HepG2 (cell line): Measurements from ENCODE around the gene BPGM. TPM values are rescaled to one million over a fixed set of nuclear protein-coding genes. Genes with fewer than 3 reads are reported as not detected.
"Not testable (repeated sequence)": the region's sequence is repeated elsewhere in the genome, so short reads cannot be mapped to it uniquely, and the experiment has no call there.

ENCODE experiments used
- ATAC-seq: fragments of 200-7000 bp; cut with Tn5 transposase; 3 replicates; pipeline ENCODE4 v1.9.1; 2020; ENCODE audit warnings: mild to moderate bottlenecking, moderate library complexity
- BruUV-seq: library from RNA; stranded (reverse); fragments of 400-500 nt; replicated peaks from 2 replicates; lab custom pipeline; 2021; lab: Mats Ljungman, UMichigan
- CTCF ChIA-PET: fragments of 300-600 bp; formaldehyde crosslinking; extraction: SDS; loops from one replicate; lab custom pipeline; 2021; ENCODE audit warnings: low total read pairs, inconsistent platforms, low intra/inter-chr PET ratio; lab: Yijun Ruan, JAX
- POLR2A ChIA-PET: fragments of 350-600 bp; sonication (Branson Sonifier 250); formaldehyde crosslinking; loops from one replicate; lab custom pipeline; 2020; ENCODE audit warnings: antibody characterized with exemption, inconsistent platforms; lab: Yijun Ruan, JAX
- DNase-seq: peaks from one replicate; pipeline ENCODE4 v3.0.0-alpha.2; 2015; ENCODE audit warnings: low spot score
- FAIRE-seq: peaks from 3 replicates; lab custom pipeline; 2011; peaks lifted over from hg19 to GRCh38; lab: Jason Lieb, UNC
- H2AFZ ChIP-seq: one replicate; pipeline ENCODE4 v1.6.1; 2011; ENCODE audit warnings: low read length, inconsistent platforms
- H3K27ac ChIP-seq: fragments of 300-600 bp; 3 replicates; pipeline ENCODE4 v1.8.0; 2011; ENCODE audit warnings: mixed run types, mild to moderate bottlenecking, mixed read lengths, low read length, inconsistent platforms; ENCODE audit not compliant: insufficient read depth; ENCODE audit errors: extremely low read length
- H3K27me3 ChIP-seq, 2 experiments: fragments of 200-600 bp in 1 of 2; 2 replicates in 1 of 2; 3 replicates in 1 of 2; pipeline versions ENCODE4 v1.6.0 to v1.8.0; 2011; ENCODE audit warnings: low read length in 2 of 2, mild to moderate bottlenecking in 2 of 2, moderate library complexity in 2 of 2, inconsistent platforms in 1 of 2; ENCODE audit not compliant: insufficient read depth in 2 of 2, control insufficient read depth in 1 of 2
- H3K36me3 ChIP-seq, 2 experiments: fragments of 200-600 bp in 1 of 2; replicated peaks in 1 of 2; 2 replicates in 1 of 2; 3 replicates in 1 of 2; pipeline versions ENCODE4 v1.5.1 to v1.8.0; 2011; ENCODE audit warnings: low read length in 2 of 2, inconsistent platforms in 1 of 2; ENCODE audit not compliant: insufficient read depth in 2 of 2, control insufficient read depth in 1 of 2
- H3K4me1 ChIP-seq: 2 replicates; pipeline ENCODE4 v1.5.1; 2012; ENCODE audit warnings: low read length, inconsistent platforms; ENCODE audit not compliant: insufficient read depth
- H3K4me2 ChIP-seq: 2 replicates; pipeline ENCODE4 v1.6.0; 2011; ENCODE audit warnings: low read depth, low read length, inconsistent platforms
- H3K4me3 ChIP-seq, 3 experiments: fragments of 200-600 bp in 1 of 3; sonication (generic), shearing (Covaris generic) in 1 of 3; replicated peaks in 1 of 3; 2 replicates each; pipeline ENCODE4 v1.5.1; 2011 to 2016; ENCODE audit warnings: low read length in 3 of 3, inconsistent platforms in 2 of 3, low read depth in 2 of 3, mild to moderate bottlenecking in 2 of 3, control low read depth in 1 of 3, mixed read lengths in 1 of 3; ENCODE audit not compliant: insufficient read depth in 1 of 3
- H3K79me2 ChIP-seq: one replicate; pipeline ENCODE4 v1.6.1; 2011; ENCODE audit warnings: low read length, inconsistent platforms; ENCODE audit not compliant: insufficient read depth
- H3K9ac ChIP-seq: 2 replicates; pipeline ENCODE4 v1.6.0; 2011; ENCODE audit warnings: mild to moderate bottlenecking, low read depth, low read length, inconsistent platforms; ENCODE audit not compliant: insufficient read depth
- H3K9me3 ChIP-seq: 2 replicates; pipeline ENCODE4 v1.5.1; 2012; ENCODE audit warnings: mild to moderate bottlenecking, low read length
- H4K20me1 ChIP-seq: 2 replicates; pipeline ENCODE4 v1.6.0; 2011; ENCODE audit warnings: inconsistent platforms, mild to moderate bottlenecking, low read length, moderate library complexity; ENCODE audit not compliant: insufficient read depth
- FOXJ3 ChIP-seq: sonication (generic); formaldehyde crosslinking; IDR thresholded peaks from 2 replicates; pipeline ENCODE4 v1.4.0; 2020; ENCODE audit warnings: missing genetic modification reagents, mild to moderate bottlenecking, borderline replicate concordance
- HOXA7 ChIP-seq: sonication (generic); formaldehyde crosslinking; IDR thresholded peaks from 2 replicates; pipeline ENCODE4 v1.8.1; 2022; ENCODE audit warnings: mild to moderate bottlenecking, missing genetic modification reagents, moderate library complexity
- IRX3 ChIP-seq: sonication (generic); formaldehyde crosslinking; IDR thresholded peaks from 2 replicates; pipeline ENCODE4 v1.8.1; 2023; ENCODE audit warnings: mild to moderate bottlenecking, low read depth, missing genetic modification reagents, borderline replicate concordance
- SNRNP70 ChIP-seq: fragments of 200-400 bp; formaldehyde crosslinking; IDR thresholded peaks from 2 replicates; pipeline ENCODE4 v1.6.1; 2017; ENCODE audit warnings: mild to moderate bottlenecking, low read depth, low read length, moderate library complexity
- TOE1 ChIP-seq: sonication (generic); formaldehyde crosslinking; IDR thresholded peaks from 2 replicates; pipeline ENCODE4 v1.4.0; 2020; ENCODE audit warnings: mild to moderate bottlenecking, missing genetic modification reagents
- ZNF589 ChIP-seq: sonication (generic); formaldehyde crosslinking; conservative IDR thresholded peaks from 2 replicates; pipeline ENCODE4 v1.8.0; 2022; ENCODE audit warnings: mild to moderate bottlenecking, moderate library complexity, missing genetic modification reagents
- WGBS: methylation state at CpG from one replicate; pipeline ENCODE4 v1.1.6; 2017; ENCODE audit warnings: low lambda C conversion rate; 5-methylcytosine and 5-hydroxymethylcytosine counted together
- in situ Hi-C: cut with HindIII; loops from 2 replicates; pipeline ENCODE4 v1.10.0; 2017; ENCODE audit warnings: low pct_unique_long_range_greater_than_20kb; ENCODE audit not compliant: extremely low pct_ligation_motif_present
- intact Hi-C: fragments of 100-400 bp; cut with micrococcal nuclease; formaldehyde crosslinking; loops from one replicate; pipeline ENCODE4 v1.10.0; 2022; ENCODE audit not compliant: unreplicated experiment
- polyA plus RNA-seq, 8 experiments: library from polyadenylated mRNA; depleted of rRNA in 3 of 8; stranded (reverse) in 7 of 8; unstranded in 1 of 8; fragments of >200 nt; fragmentation: Illumina TruSeq in 4 of 8; extraction: Trizol in 4 of 8; gene quantifications; 2 replicates each; pipeline versions ENCODE4 v1.2.1 to v1.2.3, GENCODE V29; 2011 to 2016; ENCODE audit warnings: low read depth in 4 of 8, missing spikeins in 1 of 8, mixed read lengths in 1 of 8; ENCODE audit not compliant: insufficient read depth in 1 of 8
- total RNA-seq, 5 experiments: library from RNA; depleted of rRNA; stranded (reverse); fragments of >200 nt; fragmentation: Illumina TruSeq; extraction: Trizol; gene quantifications; 2 replicates each; pipeline ENCODE4 v1.2.3, GENCODE V29; 2016; ENCODE audit warnings: low read depth in 1 of 5

Gene BPGM
- total and polyA plus RNA-seq, 2 of the 13 experiments (the other 11 are each of a cell fraction or from before 2014, with no cell fraction given): 4.0 to 7.5 TPM

GRCh38 chr7:134662871-134663205 is 16.2 kb downstream of the BPGM start:
- in situ Hi-C loops: no loop called here
- CTCF ChIA-PET: no interaction called here

GRCh38 chr7:134665045-134665444 is 18.4 kb downstream of the BPGM start:
- CTCF ChIA-PET, FAIRE-seq, H3K4me2 ChIP-seq, ATAC-seq, H3K4me1 ChIP-seq, H3K79me2 ChIP-seq, H3K9me3 ChIP-seq, H3K27ac ChIP-seq, POLR2A ChIA-PET, intact Hi-C loops, H3K4me3 ChIP-seq, in situ Hi-C loops, H3K27me3 ChIP-seq, H2AFZ ChIP-seq, H4K20me1 ChIP-seq, H3K36me3 ChIP-seq, BruUV-seq, DNase-seq, H3K9ac ChIP-seq: not testable (repeated sequence)
- 88% methylated on average over 3 of the region's 3 CpGs for WGBS

More at GRCh38 chr7:134662871-134663205, 16.2 kb downstream of the BPGM start:
- no peak overlapping the region for H3K4me2 ChIP-seq
- WGBS: 78% methylated on average over 4 of the region's 4 CpGs
- no peaks in the 10 kb centered on the region for H3K9me3 ChIP-seq
- H3K36me3 ChIP-seq: peaks cover 0 to 6% of the 10 kb centered on the region in 2 experiments; a peak in 2 of 5 replicates
- no peaks in the 10 kb centered on the region for H3K79me2 ChIP-seq
- TF ChIP-seq HOXA7 (CRISPR knock-in tag) (no peak), SNRNP70 (no peak), IRX3 (CRISPR knock-in tag) (no peak), TOE1 (CRISPR knock-in tag) (no peak), FOXJ3 (no peak), ZNF589 (CRISPR knock-in tag) (no peak)
- H2AFZ ChIP-seq: no peak overlapping the region
- no peak overlapping the region for H3K4me3 ChIP-seq
- POLR2A ChIA-PET: no interaction called here
- no peak for DNase-seq
- no peak overlapping the region for H3K9ac ChIP-seq
- BruUV-seq: no TSS peak
- H3K27ac ChIP-seq: no peak overlapping the region
- no peaks in the 10 kb centered on the region for H3K27me3 ChIP-seq
- ATAC-seq: no peak
- H3K4me1 ChIP-seq: no peaks in the 10 kb centered on the region
- H4K20me1 ChIP-seq: no peaks in the 10 kb centered on the region
- no peak for FAIRE-seq
- intact Hi-C loops: no loop called here
